SIG-M5 (cell line): Measurements from ENCODE around the gene KCNC3.

Experiments used
- DNase-seq: peaks from one replicate; lab custom pipeline; 2025; lab: John Stamatoyannopoulos, UW

The KCNC3 gene

DNA sequence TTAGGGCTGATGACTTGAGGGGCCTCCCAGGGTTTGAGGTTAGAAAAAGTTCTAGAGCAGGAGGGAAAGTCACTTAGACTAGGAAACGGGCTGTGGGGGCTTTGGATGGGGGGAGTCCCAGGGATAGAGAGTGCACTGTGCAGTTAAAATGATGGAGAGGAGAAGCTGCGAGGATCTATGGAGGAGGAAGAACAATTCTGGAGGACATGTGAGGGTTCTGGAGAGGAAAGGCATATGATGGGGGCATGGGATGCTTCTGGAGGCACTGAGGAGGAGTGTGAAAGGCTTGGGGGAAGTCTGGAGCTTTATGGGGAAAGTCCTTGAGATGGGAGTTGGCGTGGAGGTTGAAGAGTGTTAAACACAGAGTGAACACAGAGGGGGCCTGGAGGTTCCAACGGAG is 2.2 kb downstream of the KCNC3 start:
- no peak for DNase-seq

DNA sequence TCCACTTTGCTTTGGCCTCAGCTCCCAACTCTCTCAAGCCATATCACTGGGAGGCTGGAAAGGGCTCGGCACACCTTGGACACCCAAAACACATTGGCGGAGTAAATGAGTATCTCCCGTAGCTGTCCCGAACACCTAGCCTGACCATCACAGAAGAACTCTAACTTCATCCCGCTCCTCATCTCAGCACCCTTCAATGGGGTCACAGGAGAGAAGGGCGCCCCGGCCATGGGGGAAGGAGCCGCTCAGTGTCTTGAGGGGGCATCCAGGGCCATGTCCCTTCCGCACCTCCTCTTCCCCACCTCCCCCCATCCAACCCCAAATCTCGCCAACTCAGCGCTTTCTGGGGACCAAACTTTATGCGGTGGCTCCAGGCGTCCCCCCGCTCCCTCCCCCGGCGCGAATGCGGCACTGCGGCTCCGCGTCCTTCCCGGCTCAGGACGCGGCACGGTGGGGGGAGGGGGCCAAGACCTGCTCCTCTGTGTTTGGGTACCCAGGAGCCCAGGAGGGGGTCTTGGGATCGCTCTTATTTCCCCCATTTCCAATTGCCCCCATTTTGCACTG is 3.0 kb downstream of the KCNC3 start:
- no peak for DNase-seq

GRCh38 chr19:50325310-50326100 is 3.7 kb downstream of the KCNC3 start:
- no peak for DNase-seq

DNA sequence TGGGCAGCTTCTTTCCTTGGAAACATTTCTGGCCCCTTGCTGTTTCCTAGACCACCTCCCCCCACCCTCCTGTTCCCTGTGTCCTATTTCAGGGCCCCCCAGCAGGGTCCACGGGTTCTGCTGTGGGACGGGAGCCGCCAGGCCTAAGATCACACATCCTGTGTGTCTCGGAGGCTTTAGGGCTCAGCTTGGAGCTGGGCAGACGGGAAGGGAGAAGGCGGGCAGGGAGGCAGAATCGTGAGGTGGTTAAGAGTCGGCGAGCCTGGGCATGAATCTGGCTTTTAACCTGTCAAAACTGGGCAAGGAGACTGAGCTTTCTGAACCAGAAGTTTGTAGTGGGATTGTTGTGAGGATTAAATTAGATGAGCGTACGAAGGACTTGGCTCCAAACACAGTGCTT is 4.8 kb downstream of the KCNC3 start:
- no peak for DNase-seq

GRCh38 chr19:50323782-50324133 is 5.4 kb downstream of the KCNC3 start:
- no peak for DNase-seq

- DNase-seq: no peak
Observed at GRCh38 chr19:50322931-50323781, 6.0 kb downstream of the KCNC3 start.

- no peak for DNase-seq
Observed at GRCh38 chr19:50322234-50322633, 6.9 kb downstream of the KCNC3 start.

DNA sequence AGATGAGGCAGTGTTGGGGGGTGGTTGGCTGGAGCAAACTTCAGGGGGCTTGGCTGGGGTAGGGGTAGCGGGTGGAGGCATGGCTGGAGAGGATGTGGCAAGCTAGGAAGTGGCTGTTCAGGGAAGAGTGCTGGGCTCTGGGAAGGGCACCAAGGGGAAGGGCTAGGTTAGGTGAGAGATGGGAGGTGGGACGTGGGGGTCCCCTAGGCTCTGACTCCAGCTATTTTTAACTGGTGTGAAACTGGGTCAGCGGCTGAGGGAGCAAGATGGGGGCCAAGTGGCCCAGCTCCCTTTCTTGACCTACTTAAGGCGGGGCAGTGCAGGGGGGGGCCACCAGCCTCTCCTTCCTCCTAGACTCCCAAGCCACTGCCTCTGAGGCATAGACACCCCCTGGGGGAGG is 7.3 kb downstream of the KCNC3 start:
- no peak for DNase-seq

- DNase-seq: no peak
Observed at GRCh38 chr19:50320596-50320995, 8.6 kb downstream of the KCNC3 start.

DNA sequence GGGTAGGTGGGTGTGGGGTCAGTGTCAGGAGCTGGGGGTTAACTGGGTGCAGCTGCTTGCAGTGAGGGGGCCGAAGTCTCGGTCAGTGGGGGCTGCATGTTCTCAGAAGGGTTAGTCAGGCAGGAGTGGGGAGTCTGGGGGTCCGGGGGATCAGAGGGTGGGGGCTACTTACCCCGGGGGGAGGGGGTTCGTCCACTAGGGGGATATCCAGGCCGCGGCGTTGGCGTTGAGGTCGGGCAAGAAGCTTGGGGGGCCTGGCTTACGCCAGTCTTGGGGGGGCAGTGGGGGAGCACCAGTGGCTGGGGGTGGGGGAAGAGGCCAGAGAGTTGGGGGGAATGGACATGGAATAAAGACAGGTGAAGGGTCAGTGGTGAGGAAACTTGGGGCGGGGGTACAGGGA is 9.1 kb downstream of the KCNC3 start:
- DNase-seq: no peak

DNA sequence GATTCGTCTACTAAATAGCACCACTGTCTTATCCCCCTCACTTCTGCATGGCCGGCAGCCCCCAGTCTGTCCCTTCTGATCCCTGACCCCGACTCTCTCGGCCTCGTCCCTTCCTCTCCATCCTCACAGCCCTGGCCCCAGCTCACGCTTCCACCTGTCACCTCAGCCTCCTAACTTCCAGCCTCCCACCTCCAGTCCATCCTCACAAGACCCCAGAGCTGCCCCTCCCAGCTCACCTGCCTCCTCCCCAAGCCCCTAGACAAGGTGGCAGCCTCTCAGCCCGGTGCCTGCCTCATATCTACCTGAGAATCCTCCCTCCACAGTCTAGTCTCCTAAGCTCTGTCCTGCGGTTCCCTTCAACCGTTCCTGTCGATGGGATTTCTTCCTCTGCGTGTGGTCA is 10.0 kb downstream of the KCNC3 start:
- DNase-seq: no peak

DNA sequence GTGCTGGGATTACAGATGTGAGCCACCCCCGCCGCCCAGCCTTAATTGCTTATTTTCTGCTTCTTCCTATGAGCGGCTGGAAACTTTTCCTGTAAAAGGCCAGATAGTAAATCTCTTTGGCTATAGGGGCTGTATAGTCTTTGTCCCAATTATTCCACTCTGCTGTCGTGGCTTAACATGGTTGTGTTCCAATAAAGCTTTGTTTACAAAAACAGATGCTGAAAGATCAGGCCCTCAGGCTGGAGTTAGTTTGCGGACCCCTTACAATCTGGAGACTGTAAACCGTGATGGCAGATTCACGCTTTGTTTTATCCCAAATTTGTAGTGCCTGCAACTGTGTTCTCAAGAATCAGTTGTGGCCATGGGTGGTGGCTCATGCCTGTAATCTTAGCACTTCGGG is 10.7 kb downstream of the KCNC3 start:
- DNase-seq: no peak

- DNase-seq: no peak
Observed at GRCh38 chr19:50317115-50317514, 12.1 kb downstream of the KCNC3 start.

- DNase-seq: no peak
Observed at GRCh38 chr19:50315773-50316448, 13.3 kb downstream of the KCNC3 start.

- DNase-seq: no peak
Observed at GRCh38 chr19:50314724-50315708, 14.2 kb downstream of the KCNC3 start.

GRCh38 chr19:50313812-50314536 is 15.2 kb downstream of the KCNC3 start:
- no peak for DNase-seq

DNA sequence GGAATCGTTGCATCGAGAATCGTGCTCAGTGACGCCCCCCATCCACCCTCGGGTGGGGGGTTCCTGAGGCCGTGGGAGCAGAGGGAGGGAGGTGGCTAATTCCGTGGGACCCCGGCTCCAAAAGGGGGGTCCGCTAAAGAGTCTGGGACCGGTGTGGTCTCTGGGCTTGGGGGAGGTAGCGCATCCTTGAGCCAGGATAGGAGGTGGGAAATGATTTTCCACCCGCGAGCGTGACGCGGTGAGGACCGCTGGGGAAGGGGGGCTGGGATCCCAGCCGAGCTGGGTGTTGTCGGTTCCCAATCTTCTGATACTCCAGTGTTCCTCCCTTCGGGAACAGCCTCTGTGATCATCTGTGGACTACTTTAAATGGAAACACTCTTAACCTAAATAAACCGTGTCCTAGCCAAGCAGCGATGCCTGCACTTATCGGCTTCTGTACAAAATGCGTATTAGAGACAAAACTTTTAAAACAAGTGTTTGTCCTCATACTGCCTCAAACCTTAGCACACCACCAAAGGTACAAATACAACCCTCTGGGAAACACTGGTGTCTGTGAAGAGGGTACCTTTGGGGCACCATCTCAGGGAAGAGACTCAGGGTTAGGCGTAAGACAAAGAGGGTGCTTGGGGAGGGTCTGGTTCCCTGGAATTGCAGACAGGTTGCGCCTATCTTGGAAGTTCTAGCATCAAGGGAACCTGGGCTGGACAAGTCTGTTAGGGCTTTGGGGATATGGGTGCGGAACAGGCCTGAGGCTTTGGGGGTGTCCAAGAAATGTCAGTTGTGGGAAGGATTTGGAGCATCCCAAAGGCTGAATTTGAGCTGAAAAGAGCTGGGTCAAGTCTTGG is 16.0 kb downstream of the KCNC3 start:
- DNase-seq: no peak

DNA sequence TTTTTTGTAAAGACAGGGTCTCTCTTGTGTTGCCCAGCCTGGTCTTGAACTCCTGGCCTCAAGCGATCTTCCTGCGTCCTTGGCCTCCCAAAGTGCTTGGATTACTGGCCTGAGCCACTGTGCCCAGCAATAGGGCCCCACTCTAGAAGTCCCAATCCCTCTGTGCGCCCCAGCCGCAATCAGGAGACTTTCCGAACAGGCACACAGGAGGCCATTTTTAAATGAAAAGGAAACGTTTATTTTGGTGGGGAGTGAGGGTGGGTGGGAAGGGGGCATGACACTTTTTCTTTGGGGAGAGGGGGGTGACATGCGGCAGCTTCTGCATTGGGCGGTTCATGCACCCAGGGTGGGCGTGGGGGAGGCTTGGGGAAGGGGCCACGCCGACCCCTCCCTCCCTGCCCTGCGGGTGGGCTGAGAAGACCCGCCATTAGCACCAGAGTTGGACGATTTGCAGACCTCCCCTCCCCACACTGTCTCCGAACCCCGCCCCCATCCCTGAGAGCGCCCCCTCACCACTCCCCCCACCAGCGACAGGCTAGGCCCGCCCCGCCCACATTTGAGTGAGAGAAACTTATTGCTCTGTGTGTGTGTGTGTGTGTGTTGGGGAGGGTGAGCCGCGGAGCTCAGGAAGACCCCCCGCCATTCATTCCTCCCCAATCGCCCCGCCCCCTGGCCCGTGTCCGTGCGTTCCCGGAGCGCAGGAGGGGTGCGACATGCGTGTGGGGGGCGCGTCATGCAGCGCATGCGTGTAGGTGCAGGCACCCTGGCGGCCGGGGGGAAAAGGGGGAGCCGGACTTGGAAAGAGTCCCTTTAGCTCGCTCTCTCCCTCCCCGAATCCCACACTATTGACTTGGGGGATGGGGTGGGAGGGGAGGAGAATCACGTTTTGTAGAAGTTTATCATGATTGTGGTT is 17.2 kb downstream of the KCNC3 start:
- DNase-seq: no peak
